Stimulated activated CD8-positive, alpha-beta memory T cell treated with anti-CD3 and anti-CD28 coated beads, Interleukin-4, amount 100 ng/mL, for 4 hours (primary cell): ENCODE measurements around the gene MAGI1.

ENCODE experiments used
- DNase-seq, 2 donors: peaks; one replicate each; pipeline ENCODE4 v3.0.0-alpha.2; 2020; ENCODE audit warnings: low read depth in 2 of 2, low spot score in 1 of 2

MAGI1 gene

GRCh38 chr3:65975032-65975431, 63.7 kb downstream of the MAGI1 start:
- no peak for DNase-seq

- DNase-seq = no peak
These were observed 64.2 kb downstream of the MAGI1 start for GRCh38 chr3:65974509-65974908.

- no peak for DNase-seq
These were observed 66.0 kb downstream of the MAGI1 start for GRCh38 chr3:65972765-65973164.

GRCh38 chr3:65971293-65972252, 67.1 kb downstream of the MAGI1 start:
- DNase-seq = no peak

- DNase-seq = no peak
These were observed 69.7 kb downstream of the MAGI1 start for GRCh38 chr3:65968996-65969395.

GRCh38 chr3:65967451-65967850, 71.3 kb downstream of the MAGI1 start:
- no peak for DNase-seq

- no peak for DNase-seq
These were observed 73.9 kb downstream of the MAGI1 start for GRCh38 chr3:65964838-65965237.

GRCh38 chr3:65963787-65964677, 74.7 kb downstream of the MAGI1 start:
- DNase-seq = no peak

- no peak for DNase-seq
These were observed 77.0 kb downstream of the MAGI1 start for GRCh38 chr3:65961733-65962132.

- DNase-seq = no peak
These were observed 77.6 kb downstream of the MAGI1 start for GRCh38 chr3:65961128-65961527.

- no peak for DNase-seq
These were observed 78.6 kb downstream of the MAGI1 start for GRCh38 chr3:65960087-65960486.

- no peak for DNase-seq
These were observed 80.5 kb downstream of the MAGI1 start for GRCh38 chr3:65958216-65958615.

GRCh38 chr3:65955792-65956477, 82.8 kb downstream of the MAGI1 start:
- no peak for DNase-seq

- DNase-seq = no peak
These were observed 84.6 kb downstream of the MAGI1 start for GRCh38 chr3:65953881-65954733.

GRCh38 chr3:65953301-65953812, 85.4 kb downstream of the MAGI1 start:
- DNase-seq = no peak

GRCh38 chr3:65952842-65953241, 85.9 kb downstream of the MAGI1 start:
- DNase-seq = no peak

GRCh38 chr3:65951836-65952505, 86.7 kb downstream of the MAGI1 start:
- no peak for DNase-seq

- DNase-seq = no peak
These were observed 88.1 kb downstream of the MAGI1 start for GRCh38 chr3:65950340-65951326.
